ENCODE data around the gene KIRREL3. TPM values are rescaled to one million over a fixed set of nuclear protein-coding genes. Genes with fewer than 3 reads are reported as not detected.

Gene KIRREL3
- total RNA-seq, 4 donors from 2014 or later, result 0.19 TPM; not detected in 3

DNA sequence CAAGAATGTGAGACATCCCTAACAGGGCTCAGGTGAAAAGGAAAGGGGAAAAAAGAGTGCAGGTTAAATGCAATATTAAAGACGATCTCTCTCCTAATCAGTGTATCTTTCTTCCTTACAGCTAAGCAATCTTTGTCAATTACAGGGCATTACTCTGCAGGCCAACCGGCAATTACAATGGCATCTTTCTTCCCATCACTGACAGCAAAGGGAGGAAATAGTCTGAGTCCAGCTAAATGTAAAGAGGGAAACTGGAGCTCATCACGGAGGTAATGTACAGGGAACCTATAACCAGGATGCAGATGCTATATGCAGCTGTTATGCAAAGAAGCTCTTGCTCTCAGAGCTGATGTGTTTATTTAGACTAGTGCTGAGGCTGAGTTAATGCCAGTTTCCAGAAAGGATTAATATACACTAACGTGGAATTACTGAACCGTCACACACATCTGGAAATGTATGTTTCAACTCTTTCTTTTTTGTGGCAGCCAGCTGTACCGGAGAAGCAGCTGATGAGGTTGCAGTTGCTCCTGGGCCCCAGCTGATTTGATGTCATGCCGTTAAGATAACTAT is 121.6 kb downstream of the KIRREL3 start:
- Histone ChIP-seq H3K4me3 (no peak overlapping the region), H3K36me3 (no peaks in the 10 kb centered on the region), H3K4me1 (no peaks in the 10 kb centered on the region), H3K27me3 (no peaks in the 10 kb centered on the region), H3K9me3 (no peaks in the 10 kb centered on the region), H3K27ac (no peak overlapping the region)
- no peak for TF ChIP-seq POLR2A (IDR thresholded peaks at IDR 0.05)
- TF ChIP-seq, protein P1, sequence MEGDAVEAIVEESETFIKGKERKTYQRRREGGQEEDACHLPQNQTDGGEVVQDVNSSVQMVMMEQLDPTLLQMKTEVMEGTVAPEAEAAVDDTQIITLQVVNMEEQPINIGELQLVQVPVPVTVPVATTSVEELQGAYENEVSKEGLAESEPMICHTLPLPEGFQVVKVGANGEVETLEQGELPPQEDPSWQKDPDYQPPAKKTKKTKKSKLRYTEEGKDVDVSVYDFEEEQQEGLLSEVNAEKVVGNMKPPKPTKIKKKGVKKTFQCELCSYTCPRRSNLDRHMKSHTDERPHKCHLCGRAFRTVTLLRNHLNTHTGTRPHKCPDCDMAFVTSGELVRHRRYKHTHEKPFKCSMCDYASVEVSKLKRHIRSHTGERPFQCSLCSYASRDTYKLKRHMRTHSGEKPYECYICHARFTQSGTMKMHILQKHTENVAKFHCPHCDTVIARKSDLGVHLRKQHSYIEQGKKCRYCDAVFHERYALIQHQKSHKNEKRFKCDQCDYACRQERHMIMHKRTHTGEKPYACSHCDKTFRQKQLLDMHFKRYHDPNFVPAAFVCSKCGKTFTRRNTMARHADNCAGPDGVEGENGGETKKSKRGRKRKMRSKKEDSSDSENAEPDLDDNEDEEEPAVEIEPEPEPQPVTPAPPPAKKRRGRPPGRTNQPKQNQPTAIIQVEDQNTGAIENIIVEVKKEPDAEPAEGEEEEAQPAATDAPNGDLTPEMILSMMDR (IDR thresholded peaks at IDR 0.05), result no peak
- intact Hi-C loops (cut with DNase I), result no loop called here
- WGBS, 2 donors, result 49 to 52% methylated on average over 7 of the region's 7 CpGs
- no peak for DNase-seq

DNA sequence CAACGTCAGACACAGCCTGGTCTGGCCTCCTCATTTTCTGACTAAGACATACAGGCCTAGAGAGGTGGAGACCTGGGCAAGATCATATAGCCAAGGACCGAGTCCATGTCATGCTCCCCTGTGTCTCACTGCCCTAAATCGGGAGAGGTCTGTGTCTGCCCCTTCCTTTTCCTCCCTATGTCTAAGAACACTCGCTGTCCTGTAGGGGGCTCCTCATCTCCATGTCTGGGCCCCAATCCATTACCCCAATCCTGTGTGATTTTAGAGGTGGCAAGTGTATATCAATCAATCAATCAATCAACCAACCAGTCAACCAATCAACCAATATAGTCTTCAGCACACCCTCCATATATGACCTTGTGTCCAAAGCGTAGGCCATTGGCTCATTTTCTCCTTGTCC is 125.7 kb downstream of the KIRREL3 start:
- 34 to 41% methylated on average over 5 of the region's 5 CpGs for WGBS, 2 donors
- no peak for DNase-seq
- Histone ChIP-seq H3K27ac (no peak overlapping the region), H3K27me3 (peaks cover 0 to 16% (median 0%) of the 10 kb centered on the region in 4 donors), H3K36me3 (no peaks in the 10 kb centered on the region), H3K4me3 (no peak overlapping the region), H3K4me1 (no peaks in the 10 kb centered on the region), H3K9me3 (no peaks in the 10 kb centered on the region)
- TF ChIP-seq, protein P1 (IDR thresholded peaks at IDR 0.05), result no peak
- TF ChIP-seq POLR2A (IDR thresholded peaks at IDR 0.05), result no peak
- intact Hi-C loops (cut with DNase I), result no loop called here

GRCh38 chr11:126874276-126874675 is 126.3 kb downstream of the KIRREL3 start:
- WGBS, 2 donors, result 72 to 80% methylated on average over 3 of the region's 3 CpGs
- H3K36me3 ChIP-seq, result no peaks in the 10 kb centered on the region
- DNase-seq, result no peak
- H3K27me3 ChIP-seq, result peaks cover 0 to 16% (median 0%) of the 10 kb centered on the region in 4 donors
- no peaks in the 10 kb centered on the region for H3K9me3 ChIP-seq
- no peak overlapping the region for H3K27ac ChIP-seq
- intact Hi-C loops (cut with DNase I), result no loop called here
- TF ChIP-seq, protein P1 (IDR thresholded peaks at IDR 0.05), result no peak
- no peak overlapping the region for H3K4me3 ChIP-seq
- H3K4me1 ChIP-seq, result no peaks in the 10 kb centered on the region

- H3K36me3 ChIP-seq, result no peaks in the 10 kb centered on the region
- H3K27ac ChIP-seq, result no peak overlapping the region
- no peaks in the 10 kb centered on the region for H3K4me1 ChIP-seq
- no peak for DNase-seq
- H3K27me3 ChIP-seq, result peaks cover 0 to 16% (median 0%) of the 10 kb centered on the region in 4 donors
- no peak for TF ChIP-seq POLR2A (IDR thresholded peaks at IDR 0.05)
- TF ChIP-seq, protein P1 (IDR thresholded peaks at IDR 0.05), result no peak
- no peak overlapping the region for H3K4me3 ChIP-seq
- intact Hi-C loops (cut with DNase I), result no loop called here
- no peaks in the 10 kb centered on the region for H3K9me3 ChIP-seq
These were observed 128.8 kb downstream of the KIRREL3 start for GRCh38 chr11:126871792-126872191.

GRCh38 chr11:126870021-126870420 is 130.5 kb downstream of the KIRREL3 start:
- TF ChIP-seq, protein P1 (IDR thresholded peaks at IDR 0.05), result no peak
- TF ChIP-seq POLR2A (IDR thresholded peaks at IDR 0.05), result no peak
- WGBS, 2 donors, result 43 to 51% methylated on average over 1 to 4 of the region's 4 CpGs
- no peak overlapping the region for H3K27ac ChIP-seq
- no peaks in the 10 kb centered on the region for H3K36me3 ChIP-seq
- no peaks in the 10 kb centered on the region for H3K9me3 ChIP-seq
- no peaks in the 10 kb centered on the region for H3K4me1 ChIP-seq
- H3K4me3 ChIP-seq, result no peak overlapping the region
- H3K27me3 ChIP-seq, result peaks cover 0 to 16% (median 0%) of the 10 kb centered on the region in 4 donors
- no peak for DNase-seq
- intact Hi-C loops (cut with DNase I), result no loop called here

Measured in esophagus squamous epithelium (tissue), 5 donors.